Caco-2 (cell line): Measurements from ENCODE around the gene HAX1. TPM values are rescaled to one million over a fixed set of nuclear protein-coding genes. Genes with fewer than 3 reads are reported as not detected.
A peak's percentile ranks its signal among the peaks of the same experiment; 100 is the strongest.

ENCODE experiments used
- Bru-seq: library from RNA; stranded (reverse); fragments of 400-500 nt; gene quantifications from one replicate; lab custom pipeline; 2021; lab: Mats Ljungman, UMichigan
- BruChase-seq, 2 experiments: library from RNA; stranded (reverse); fragments of 400-500 nt; gene quantifications; one replicate each; lab custom pipeline; 2021; lab: Mats Ljungman, UMichigan
- BruUV-seq: library from RNA; stranded (reverse); fragments of 400-500 nt; replicated peaks from 2 replicates; lab custom pipeline; 2021; lab: Mats Ljungman, UMichigan
- CTCF ChIA-PET: fragments of 300-600 bp; sonication (Branson Sonifier 250); formaldehyde crosslinking; loops from one replicate; lab custom pipeline; 2022; ENCODE audit warnings: antibody characterized with exemption; lab: Charles Lee
- POLR2A ChIA-PET: fragments of 300-600 bp; sonication (Branson Sonifier 250); formaldehyde crosslinking; loops from one replicate; lab custom pipeline; 2022; ENCODE audit warnings: antibody characterized with exemption; lab: Charles Lee
- DNase-seq, 2 experiments: peaks; one replicate each; pipeline versions ENCODE4 v3.0.0 to v3.0.0-alpha.2; 2020 to 2022
- H3K27me3 ChIP-seq: replicated peaks from 2 replicates; pipeline ENCODE4 v1.6.0; 2011; ENCODE audit warnings: low read length; ENCODE audit not compliant: control insufficient read depth, insufficient read depth
- H3K36me3 ChIP-seq: 2 replicates; pipeline ENCODE4 v1.5.1; 2011; ENCODE audit warnings: low read length; ENCODE audit not compliant: control insufficient read depth, insufficient read depth
- H3K4me1 ChIP-seq: fragments of 250-450 bp; sonication (Bioruptor Pico); 2 replicates; pipeline ENCODE4 v1.5.1; 2020; ENCODE audit warnings: mild to moderate bottlenecking
- H3K4me3 ChIP-seq: 2 replicates; pipeline ENCODE4 v1.5.1; 2011; ENCODE audit warnings: low read depth, mild to moderate bottlenecking, control low read depth, low read length
- H3K9me3 ChIP-seq: fragments of 250-450 bp; sonication (Bioruptor Pico); 2 replicates; pipeline ENCODE4 v1.5.1; 2020; ENCODE audit warnings: mild to moderate bottlenecking, moderate library complexity
- H3K27ac Mint-ChIP-seq: one replicate; pipeline ENCODE4 v1.8.0; 2022; ENCODE audit warnings: mixed read lengths; ENCODE audit not compliant: unreplicated experiment
- H3K27me3 Mint-ChIP-seq: one replicate; pipeline ENCODE4 v1.8.0; 2022; ENCODE audit warnings: mixed read lengths; ENCODE audit not compliant: insufficient read depth, unreplicated experiment
- H3K36me3 Mint-ChIP-seq: one replicate; pipeline ENCODE4 v1.8.0; 2022; ENCODE audit warnings: mild to moderate bottlenecking, mixed read lengths; ENCODE audit not compliant: insufficient read depth, unreplicated experiment
- H3K4me1 Mint-ChIP-seq: one replicate; pipeline ENCODE4 v1.8.0; 2022; ENCODE audit warnings: low read depth, mixed read lengths; ENCODE audit not compliant: unreplicated experiment
- H3K4me3 Mint-ChIP-seq: one replicate; pipeline ENCODE4 v1.8.0; 2022; ENCODE audit warnings: mild to moderate bottlenecking, moderate library complexity, mixed read lengths; ENCODE audit not compliant: unreplicated experiment
- H3K9me3 Mint-ChIP-seq: one replicate; pipeline ENCODE4 v1.8.0; 2022; ENCODE audit warnings: mixed read lengths; ENCODE audit not compliant: unreplicated experiment
- CTCF ChIP-seq, 2 experiments: fragments of 200-600 bp in 1 of 2; IDR thresholded peaks; 1 replicate in 1 of 2; 2 replicates in 1 of 2; pipeline versions ENCODE4 v1.5.1 to v1.8.0; 2011 to 2022; ENCODE audit warnings: antibody characterized with exemption in 1 of 2, control low read depth in 1 of 2, inconsistent platforms in 1 of 2, low read depth in 1 of 2, low read length in 1 of 2, mild to moderate bottlenecking in 1 of 2, moderate library complexity in 1 of 2; ENCODE audit not compliant: insufficient read depth in 1 of 2, severe bottlenecking in 1 of 2, unreplicated experiment in 1 of 2
- intact Hi-C: fragments of 100-400 bp; cut with micrococcal nuclease; formaldehyde crosslinking; loops from one replicate; pipeline ENCODE4 v1.10.0; 2022; ENCODE audit not compliant: unreplicated experiment
- long read RNA-seq: library from polyadenylated mRNA; stranded (forward); transcript quantifications from one replicate; pipeline ENCODE4 v2.0.0, GENCODE V29; 2022
- total RNA-seq: library from RNA; stranded (reverse); gene quantifications from 2 replicates; pipeline ENCODE4 v1.2.3, GENCODE V29; 2022

HAX1 gene
- total RNA-seq (135 and 138 TPM in 2 replicates), Bru-seq, nascent RNA (percentile 82 among the genes with signal in this experiment), BruChase-seq, experiment 1, labeled RNA remaining after a 2-hour chase (percentile 89 among the genes with signal in this experiment), BruChase-seq, experiment 2, labeled RNA remaining after a 6-hour chase (percentile 97 among the genes with signal in this experiment)
- long read RNA-seq, transcript HAX1-204 (7 exons, 914 nt), result minor isoform, 7 of 208 reads
- long read RNA-seq, transcript HAX1-201 (7 exons, 1,227 nt), result major isoform, 182 of 208 reads
- long read RNA-seq, partial matches to known transcripts, result 6 of 208 reads
- long read RNA-seq, other reads (novel, unspliced or antisense), result 9 of 208 reads

- Mint-ChIP-seq H3K27ac (peak within 1 kb of the TSS; percentile 98), H3K4me1 (peaks cover 22% of the 10 kb centered on the region), H3K36me3 (peaks cover 79% of the 10 kb centered on the region), H3K27me3 (no peaks in the 10 kb centered on the region), H3K9me3 (no peaks in the 10 kb centered on the region), H3K4me3 (peak within 1 kb of the TSS; percentile 88)
- TF ChIP-seq CTCF (IDR thresholded peaks at IDR 0.05; ENCODE audit: insufficient read depth in 1 of 2, low read depth in 1 of 2, low read length in 1 of 2, severe bottlenecking in 1 of 2, unreplicated experiment in 1 of 2), result peak; percentile 82 to 87
- ChIA-PET CTCF (interaction anchor here (0.5 to 3.1 kb wide), 7 partner anchors 9 to 80 kb away, joined by 3 to 21 read pairs (median 3); partner anchors contain the start of genes AQP10 and TPM3), POLR2A (interaction anchor here (0.6 kb wide), 1 partner anchor 472 kb away, joined by 6 read pairs; no protein-coding TSS in a partner anchor)
- Histone ChIP-seq H3K9me3 (no peaks in the 10 kb centered on the region), H3K27me3 (no peaks in the 10 kb centered on the region), H3K4me1 (no peaks in the 10 kb centered on the region), H3K36me3 (no peaks in the 10 kb centered on the region; the same call in 1 of the 2 replicates), H3K4me3 (peak within 1 kb of the TSS; percentile 54)
- BruUV-seq, result no TSS peak
- intact Hi-C loops, result loop anchor here (1.0 to 10.0 kb wide), 6 partner anchors 35 to 832 kb away; no protein-coding TSS in a partner anchor
- peak; percentile 93 to 94 for DNase-seq
Observed at GRCh38 chr1:154272217-154272998, at the start of gene HAX1. HAX1 (plus strand) TSS chr1:154272629; CDS start chr1:154272724, 95 bp downstream.

GRCh38 chr1:154222918-154223317, 49.5 kb upstream of the HAX1 start:
- no TSS peak for BruUV-seq
- ChIA-PET CTCF (no interaction called here), POLR2A (interaction anchor here (0.6 kb wide), 1 partner anchor 85 kb away, joined by 4 read pairs; no protein-coding TSS in a partner anchor)
- Mint-ChIP-seq H3K4me1 (peaks cover 15% of the 10 kb centered on the region), H3K9me3 (no peaks in the 10 kb centered on the region), H3K27ac (peak overlapping the region; percentile 73), H3K27me3 (no peaks in the 10 kb centered on the region), H3K36me3 (peaks cover 66% of the 10 kb centered on the region), H3K4me3 (peak overlapping the region; percentile 94)
- no peak for DNase-seq
- H3K4me3 ChIP-seq, result no peak overlapping the region
- peaks cover 3% of the 10 kb centered on the region for H3K36me3 ChIP-seq
- intact Hi-C loops, result loop anchor here (1.0 kb wide), 1 partner anchor 14 kb away; no protein-coding TSS in a partner anchor
- no peaks in the 10 kb centered on the region for H3K9me3 ChIP-seq
- no peak for TF ChIP-seq CTCF (IDR thresholded peaks at IDR 0.05; ENCODE audit: insufficient read depth in 1 of 2, low read depth in 1 of 2, low read length in 1 of 2, severe bottlenecking in 1 of 2, unreplicated experiment in 1 of 2)
- peaks cover 31% of the 10 kb centered on the region for H3K4me1 ChIP-seq
- H3K27me3 ChIP-seq, result no peaks in the 10 kb centered on the region

GRCh38 chr1:154223621-154224020, 48.8 kb upstream of the HAX1 start:
- intact Hi-C loops, result no loop called here
- Mint-ChIP-seq H3K9me3 (no peaks in the 10 kb centered on the region), H3K27me3 (no peaks in the 10 kb centered on the region), H3K36me3 (peaks cover 66% of the 10 kb centered on the region), H3K4me1 (peaks cover 12% of the 10 kb centered on the region), H3K27ac (peak overlapping the region; percentile 73), H3K4me3 (no peak overlapping the region)
- no peak for DNase-seq
- POLR2A ChIA-PET, result no interaction called here
- H3K36me3 ChIP-seq, result peaks cover 2% of the 10 kb centered on the region
- peaks cover 26% of the 10 kb centered on the region for H3K4me1 ChIP-seq
- CTCF ChIA-PET, result no interaction called here
- no peaks in the 10 kb centered on the region for H3K9me3 ChIP-seq
- no peak overlapping the region for H3K4me3 ChIP-seq
- H3K27me3 ChIP-seq, result no peaks in the 10 kb centered on the region
- TF ChIP-seq CTCF (IDR thresholded peaks at IDR 0.05; ENCODE audit: insufficient read depth in 1 of 2, low read depth in 1 of 2, low read length in 1 of 2, severe bottlenecking in 1 of 2, unreplicated experiment in 1 of 2), result no peak
- BruUV-seq, result no TSS peak
